ENCODE data around the gene BICC1. TPM values are rescaled to one million over a fixed set of nuclear protein-coding genes. Genes with fewer than 3 reads are reported as not detected.
A peak's percentile ranks its signal among the peaks of the same experiment; 100 is the strongest.

Gene BICC1
- total and polyA plus RNA-seq, 2 of the 4 experiments (the other 2 are of a cell fraction), result 5.7 to 42.5 TPM

- dilution Hi-C loops (cut with HindIII; ENCODE audit: low sequenced_read_pairs, unreplicated experiment) (no loop called here), in situ Hi-C loops (cut with MboI; ENCODE audit: low sequenced_read_pairs) (loop anchor here (10.0 to 25.0 kb wide), 3 partner anchors 370 to 778 kb away; partner anchors contain the start of gene PHYHIPL), intact Hi-C loops (cut with micrococcal nuclease) (loop anchor here (5.0 to 10.0 kb wide), 3 partner anchors 168 to 838 kb away; no protein-coding TSS in a partner anchor)
- Histone ChIP-seq H2BK120ac (ENCODE audit: low read depth, low read length) (no peak overlapping the region), H3K56ac (ENCODE audit: extremely low read depth, insufficient read depth, low read length) (no peak overlapping the region), H4K8ac (ENCODE audit: low read depth in 2 of 2, low read length in 2 of 2) (no peak overlapping the region), H2BK5ac (ENCODE audit: low read depth, low read length, poor library complexity, severe bottlenecking) (no peak overlapping the region), H3K18ac (ENCODE audit: low read depth, low read length) (no peak overlapping the region), H3K4ac (ENCODE audit: low read depth, low read length) (no peak overlapping the region), H3K9ac (ENCODE audit: low read depth, low read length) (no peak overlapping the region), H2AFZ (replicated peaks; ENCODE audit: low read length, poor library complexity) (no peak overlapping the region), H4K5ac (ENCODE audit: low read depth, low read length) (no peak overlapping the region), H3K9me1 (ENCODE audit: insufficient read depth, low read length) (no peaks in the 10 kb centered on the region), H3K27ac (ENCODE audit: insufficient read depth, low read length) (no peak overlapping the region), H3K23ac (ENCODE audit: low read depth, low read length) (no peak overlapping the region), H2AK9ac (replicated peaks; ENCODE audit: low read depth, low read length, poor library complexity) (no peak overlapping the region), H2AK5ac (ENCODE audit: low read depth, low read length) (no peak overlapping the region), H2BK15ac (ENCODE audit: low read depth, low read length) (no peak overlapping the region), H3K9me3 (ENCODE audit: control insufficient read depth, insufficient read depth, low read length) (no peaks in the 10 kb centered on the region), H3K36me3 (ENCODE audit: control insufficient read depth, insufficient read depth, low read length) (peaks cover 5% of the 10 kb centered on the region), H3K27me3 (ENCODE audit: control insufficient read depth, insufficient read depth, low read length) (no peaks in the 10 kb centered on the region), H3K4me3 (ENCODE audit: insufficient read depth, low read depth, low read length) (no peak overlapping the region), H3K4me2 (ENCODE audit: low read depth, low read length) (no peak overlapping the region), H2BK20ac (ENCODE audit: low read depth, low read length) (no peak overlapping the region), H3K4me1 (ENCODE audit: control insufficient read depth, insufficient read depth, low read length) (peaks cover 8% of the 10 kb centered on the region), H3K79me1 (ENCODE audit: low read depth in 1 of 2, low read length in 2 of 2) (peaks cover 4 to 13% of the 10 kb centered on the region in 2 experiments; a peak in 3 of 4 replicates), H3K14ac (replicated peaks; ENCODE audit: low read depth, low read length) (no peak overlapping the region), H4K91ac (ENCODE audit: insufficient read depth, low read depth, low read length) (no peak overlapping the region), H4K20me1 (ENCODE audit: insufficient read depth, low read length) (0 out of 2 replicates have a peak, but pooled peaks cover 8% of the 10 kb centered on the region)
- no CpG with 5 or more reads among the region's 4 CpGs for WGBS, 2 experiments (ENCODE audit: extremely low coverage in 2 of 2, insufficient read length in 1 of 2)
- ATAC-seq (ENCODE audit: low read depth), result no peak
- ChIA-PET CTCF (no interaction called here), POLR2A (ENCODE audit: unreplicated experiment) (no interaction called here)
- no peak for TF ChIP-seq RAD21 (IDR thresholded peaks at IDR 0.05; ENCODE audit: low read length)
- 0 out of 2 replicates have a peak, but pooled peaks have one; percentile 9 for TF ChIP-seq CEBPB (IDR thresholded peaks at IDR 0.05; ENCODE audit: low read depth, low read length)
- no peak for DNase-seq
- BruUV-seq (replicated peaks), result no TSS peak
Measured at GRCh38 chr10:58784361-58784760, 271.7 kb downstream of the BICC1 start.

Measured in IMR-90 (cell line).